DND-41 (cell line): Measurements from ENCODE around the gene TCERG1L.

Experiments
- ATAC-seq: fragments of 200-7000 bp; cut with Tn5 transposase; 3 replicates; pipeline ENCODE4 v1.9.1; 2021; ENCODE audit warnings: low read depth; ENCODE audit not compliant: insufficient read depth
- DNase-seq: peaks from one replicate; pipeline ENCODE4 v3.0.0-alpha.2; 2020
- H2AFZ ChIP-seq: 2 replicates; pipeline ENCODE4 v1.6.0; 2012; ENCODE audit warnings: low read depth, low read length
- H3K27ac ChIP-seq: 2 replicates; pipeline ENCODE4 v1.5.1; 2012; ENCODE audit warnings: low read length, inconsistent platforms
- H3K27me3 ChIP-seq: fragments of 200-600 bp; sonication (generic); 2 replicates; pipeline ENCODE4 v1.6.0; 2012; ENCODE audit warnings: low read length, mild to moderate bottlenecking, inconsistent platforms; ENCODE audit not compliant: insufficient read depth, poor library complexity
- H3K36me3 ChIP-seq: 2 replicates; pipeline ENCODE4 v1.5.1; 2012; ENCODE audit warnings: low read length, inconsistent platforms; ENCODE audit not compliant: insufficient read depth
- H3K4me1 ChIP-seq: 2 replicates; pipeline ENCODE4 v1.5.1; 2012; ENCODE audit warnings: mild to moderate bottlenecking, low read length; ENCODE audit not compliant: insufficient read depth
- H3K4me2 ChIP-seq: 2 replicates; pipeline ENCODE4 v1.6.0; 2012; ENCODE audit warnings: mild to moderate bottlenecking, moderate library complexity, low read length, inconsistent platforms; ENCODE audit not compliant: insufficient read depth
- H3K4me3 ChIP-seq, 2 experiments: fragments of 200-600 bp in 1 of 2; shearing (Covaris generic) in 1 of 2; 2 replicates each; pipeline ENCODE4 v1.5.1; 2012 to 2016; ENCODE audit warnings: inconsistent platforms in 2 of 2, low read length in 2 of 2, mild to moderate bottlenecking in 2 of 2, low read depth in 1 of 2, moderate library complexity in 1 of 2
- H3K79me2 ChIP-seq: 2 replicates; pipeline ENCODE4 v1.6.0; 2012; ENCODE audit warnings: low read length, inconsistent platforms; ENCODE audit not compliant: insufficient read depth
- H3K9ac ChIP-seq: 2 replicates; pipeline ENCODE4 v1.6.0; 2012; ENCODE audit warnings: low read depth, mild to moderate bottlenecking, inconsistent platforms, low read length, moderate library complexity
- H3K9me3 ChIP-seq: 2 replicates; pipeline ENCODE4 v1.5.1; 2012; ENCODE audit warnings: low read length, moderate library complexity, mild to moderate bottlenecking, inconsistent platforms; ENCODE audit not compliant: insufficient read depth, severe bottlenecking
- H4K20me1 ChIP-seq: 2 replicates; pipeline ENCODE4 v1.6.0; 2012; ENCODE audit warnings: low read length; ENCODE audit not compliant: insufficient read depth
- EZH2 ChIP-seq: IDR thresholded peaks from 3 replicates; pipeline ENCODE4 v1.6.1; 2012; ENCODE audit warnings: borderline replicate concordance, low read depth, mild to moderate bottlenecking, moderate library complexity, low read length, inconsistent platforms; ENCODE audit not compliant: severe bottlenecking
- TF ChIP-seq, protein P1 (sequence below): IDR thresholded peaks from 2 replicates; pipeline ENCODE4 v1.5.1; 2012; ENCODE audit warnings: borderline replicate concordance, low read length, moderate library complexity, mild to moderate bottlenecking; ENCODE audit not compliant: poor library complexity, severe bottlenecking; ENCODE audit errors: extremely low read depth

The TCERG1L gene

DNA sequence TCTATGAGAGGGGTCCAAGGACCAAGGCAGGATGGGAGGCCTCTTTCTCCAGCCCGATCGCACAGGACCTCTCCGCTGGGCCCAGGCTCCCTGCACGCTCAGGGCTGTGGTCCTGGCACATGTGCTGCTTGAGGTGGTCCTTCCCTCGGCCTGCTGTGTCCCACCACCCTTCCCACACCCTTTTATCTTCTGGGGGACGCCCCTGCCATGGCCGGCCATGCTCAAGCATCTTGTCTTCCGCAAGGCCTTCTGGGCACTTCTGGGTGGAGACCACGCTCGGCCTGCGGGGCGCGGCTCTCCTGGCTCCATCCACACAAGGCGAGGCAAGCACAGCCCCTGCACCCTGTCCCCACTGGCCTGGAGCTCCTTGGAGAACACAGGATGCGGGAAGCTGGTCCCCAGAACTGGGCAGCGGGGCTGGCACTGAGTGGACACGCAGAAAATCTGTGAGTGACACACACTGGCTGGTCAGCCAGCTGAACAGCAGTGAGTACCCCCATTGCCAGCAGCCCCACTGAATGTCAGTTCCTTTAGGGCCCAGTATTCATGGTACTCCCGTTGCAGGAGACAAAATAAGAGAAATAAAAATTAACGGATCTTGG, 115.9 kb downstream of the TCERG1L start:
- no peak for ATAC-seq
- Histone ChIP-seq H3K79me2 (no peaks in the 10 kb centered on the region), H3K4me3 (no peak overlapping the region), H3K9ac (no peak overlapping the region), H3K27ac (no peak overlapping the region), H3K27me3 (no peaks in the 10 kb centered on the region), H3K4me2 (no peak overlapping the region), H2AFZ (no peak overlapping the region), H3K36me3 (no peaks in the 10 kb centered on the region), H3K4me1 (no peaks in the 10 kb centered on the region), H3K9me3 (no peaks in the 10 kb centered on the region), H4K20me1 (no peaks in the 10 kb centered on the region)
- no peak for TF ChIP-seq EZH2
- TF ChIP-seq, protein P1, sequence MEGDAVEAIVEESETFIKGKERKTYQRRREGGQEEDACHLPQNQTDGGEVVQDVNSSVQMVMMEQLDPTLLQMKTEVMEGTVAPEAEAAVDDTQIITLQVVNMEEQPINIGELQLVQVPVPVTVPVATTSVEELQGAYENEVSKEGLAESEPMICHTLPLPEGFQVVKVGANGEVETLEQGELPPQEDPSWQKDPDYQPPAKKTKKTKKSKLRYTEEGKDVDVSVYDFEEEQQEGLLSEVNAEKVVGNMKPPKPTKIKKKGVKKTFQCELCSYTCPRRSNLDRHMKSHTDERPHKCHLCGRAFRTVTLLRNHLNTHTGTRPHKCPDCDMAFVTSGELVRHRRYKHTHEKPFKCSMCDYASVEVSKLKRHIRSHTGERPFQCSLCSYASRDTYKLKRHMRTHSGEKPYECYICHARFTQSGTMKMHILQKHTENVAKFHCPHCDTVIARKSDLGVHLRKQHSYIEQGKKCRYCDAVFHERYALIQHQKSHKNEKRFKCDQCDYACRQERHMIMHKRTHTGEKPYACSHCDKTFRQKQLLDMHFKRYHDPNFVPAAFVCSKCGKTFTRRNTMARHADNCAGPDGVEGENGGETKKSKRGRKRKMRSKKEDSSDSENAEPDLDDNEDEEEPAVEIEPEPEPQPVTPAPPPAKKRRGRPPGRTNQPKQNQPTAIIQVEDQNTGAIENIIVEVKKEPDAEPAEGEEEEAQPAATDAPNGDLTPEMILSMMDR: no peak
- DNase-seq: no peak

- Histone ChIP-seq H3K27me3 (no peaks in the 10 kb centered on the region), H3K4me1 (no peaks in the 10 kb centered on the region), H3K79me2 (no peaks in the 10 kb centered on the region), H3K4me3 (no peak overlapping the region), H3K9ac (no peak overlapping the region), H3K36me3 (no peaks in the 10 kb centered on the region), H3K27ac (no peak overlapping the region), H2AFZ (no peak overlapping the region), H3K4me2 (no peak overlapping the region), H3K9me3 (no peaks in the 10 kb centered on the region), H4K20me1 (no peaks in the 10 kb centered on the region)
- TF ChIP-seq, protein P1: no peak
- no peak for TF ChIP-seq EZH2
- ATAC-seq (no peak), DNase-seq (no peak)
Observed at GRCh38 chr10:131195116-131195515, 116.4 kb downstream of the TCERG1L start.

DNA sequence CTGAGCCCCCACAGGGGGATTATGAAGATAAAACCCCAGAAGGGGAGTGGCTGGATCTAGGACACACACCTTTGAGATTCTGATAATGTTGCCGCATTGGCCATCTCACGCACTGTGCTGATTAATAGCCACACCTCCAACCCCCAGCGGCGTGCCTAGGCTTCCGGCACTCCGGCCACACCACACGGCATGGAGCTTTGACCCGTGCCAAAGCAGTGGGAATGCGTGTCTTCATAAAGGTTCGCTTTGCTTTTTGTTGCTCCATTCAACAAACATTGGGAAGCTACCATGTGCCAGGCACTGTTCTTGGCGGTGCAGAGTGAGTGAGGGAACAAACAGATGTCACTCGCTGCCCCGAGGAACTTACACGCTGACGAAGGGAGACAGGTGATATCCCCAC, 117.6 kb downstream of the TCERG1L start:
- no peaks in the 10 kb centered on the region for H3K4me1 ChIP-seq
- no peaks in the 10 kb centered on the region for H3K27me3 ChIP-seq
- H3K4me3 ChIP-seq: no peak overlapping the region
- H3K4me2 ChIP-seq: no peak overlapping the region
- ATAC-seq: no peak
- no peak for DNase-seq
- TF ChIP-seq, protein P1: no peak
- no peaks in the 10 kb centered on the region for H3K79me2 ChIP-seq
- H2AFZ ChIP-seq: no peak overlapping the region
- no peak overlapping the region for H3K9ac ChIP-seq
- no peaks in the 10 kb centered on the region for H4K20me1 ChIP-seq
- no peaks in the 10 kb centered on the region for H3K36me3 ChIP-seq
- H3K9me3 ChIP-seq: no peaks in the 10 kb centered on the region
- H3K27ac ChIP-seq: no peak overlapping the region

DNA sequence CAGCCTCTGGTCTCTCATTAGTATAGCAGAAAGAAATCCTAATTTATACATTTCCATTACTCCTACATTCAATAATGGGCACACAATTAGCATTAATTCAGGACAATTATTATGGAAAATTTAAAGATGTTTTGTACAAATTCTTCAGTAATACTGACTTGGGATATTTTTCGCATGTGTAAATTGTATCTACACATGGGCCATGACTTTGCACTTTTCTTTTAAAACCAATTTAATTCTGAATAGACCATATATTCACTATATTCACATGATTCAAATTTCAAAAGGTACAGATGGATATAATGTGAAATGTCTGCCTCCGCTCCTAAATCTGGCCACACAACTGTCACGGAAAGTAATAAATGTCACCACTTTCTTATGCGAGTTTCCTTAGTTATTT, 123.0 kb downstream of the TCERG1L start:
- TF ChIP-seq, protein P1: no peak
- Histone ChIP-seq H3K9me3 (no peaks in the 10 kb centered on the region), H3K4me2 (no peak overlapping the region), H3K4me1 (no peaks in the 10 kb centered on the region), H3K27me3 (no peaks in the 10 kb centered on the region), H4K20me1 (no peaks in the 10 kb centered on the region), H3K4me3 (no peak overlapping the region), H3K27ac (no peak overlapping the region), H3K79me2 (no peaks in the 10 kb centered on the region), H2AFZ (no peak overlapping the region), H3K9ac (no peak overlapping the region), H3K36me3 (no peaks in the 10 kb centered on the region)
- no peak for ATAC-seq
- no peak for DNase-seq
